Liver (tissue), 3 donors: ENCODE data around the gene SLC25A21.

Source experiments
- RAD21 ChIP-seq, 2 donors: IDR thresholded peaks; 2 replicates each; pipeline ENCODE4 v1.6.1; 2016; ENCODE audit warnings: antibody characterized with exemption in 2 of 2, mild to moderate bottlenecking in 2 of 2
- TAF1 ChIP-seq: conservative IDR thresholded peaks from 2 replicates; pipeline ENCODE4 v1.6.1; 2016; ENCODE audit warnings: antibody characterized with exemption, mild to moderate bottlenecking
- YY1 ChIP-seq: IDR thresholded peaks from 2 replicates; pipeline ENCODE4 v1.6.1; 2016; ENCODE audit warnings: antibody characterized with exemption, mild to moderate bottlenecking
- TF ChIP-seq, protein P1 (sequence below): fragments of 150-350 bp; IDR thresholded peaks from 2 replicates; pipeline ENCODE4 v1.5.1; 2017; ENCODE audit warnings: improper control_type of control experiment, low read depth, low read length; ENCODE audit not compliant: missing input control
- donor health status: healthy.
- donor health status: healthy.

GRCh38 chr14:36859119-36859518 is 313.3 kb downstream of the SLC25A21 start:
- TF ChIP-seq, protein P1, sequence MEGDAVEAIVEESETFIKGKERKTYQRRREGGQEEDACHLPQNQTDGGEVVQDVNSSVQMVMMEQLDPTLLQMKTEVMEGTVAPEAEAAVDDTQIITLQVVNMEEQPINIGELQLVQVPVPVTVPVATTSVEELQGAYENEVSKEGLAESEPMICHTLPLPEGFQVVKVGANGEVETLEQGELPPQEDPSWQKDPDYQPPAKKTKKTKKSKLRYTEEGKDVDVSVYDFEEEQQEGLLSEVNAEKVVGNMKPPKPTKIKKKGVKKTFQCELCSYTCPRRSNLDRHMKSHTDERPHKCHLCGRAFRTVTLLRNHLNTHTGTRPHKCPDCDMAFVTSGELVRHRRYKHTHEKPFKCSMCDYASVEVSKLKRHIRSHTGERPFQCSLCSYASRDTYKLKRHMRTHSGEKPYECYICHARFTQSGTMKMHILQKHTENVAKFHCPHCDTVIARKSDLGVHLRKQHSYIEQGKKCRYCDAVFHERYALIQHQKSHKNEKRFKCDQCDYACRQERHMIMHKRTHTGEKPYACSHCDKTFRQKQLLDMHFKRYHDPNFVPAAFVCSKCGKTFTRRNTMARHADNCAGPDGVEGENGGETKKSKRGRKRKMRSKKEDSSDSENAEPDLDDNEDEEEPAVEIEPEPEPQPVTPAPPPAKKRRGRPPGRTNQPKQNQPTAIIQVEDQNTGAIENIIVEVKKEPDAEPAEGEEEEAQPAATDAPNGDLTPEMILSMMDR, result no peak
- TF ChIP-seq RAD21 (IDR thresholded peaks at IDR 0.05), result no peak
- TF ChIP-seq TAF1, result no peak
- TF ChIP-seq YY1, result no peak
